ENCODE measurements around the gene RAD51B. TPM values are rescaled to one million over a fixed set of nuclear protein-coding genes. Genes with fewer than 3 reads are reported as not detected.

Gene RAD51B
- total and polyA plus RNA-seq, 2 of the 13 experiments (the other 11 are each of a cell fraction or from before 2014, with no cell fraction given) = 7.0 to 9.5 TPM

DNA sequence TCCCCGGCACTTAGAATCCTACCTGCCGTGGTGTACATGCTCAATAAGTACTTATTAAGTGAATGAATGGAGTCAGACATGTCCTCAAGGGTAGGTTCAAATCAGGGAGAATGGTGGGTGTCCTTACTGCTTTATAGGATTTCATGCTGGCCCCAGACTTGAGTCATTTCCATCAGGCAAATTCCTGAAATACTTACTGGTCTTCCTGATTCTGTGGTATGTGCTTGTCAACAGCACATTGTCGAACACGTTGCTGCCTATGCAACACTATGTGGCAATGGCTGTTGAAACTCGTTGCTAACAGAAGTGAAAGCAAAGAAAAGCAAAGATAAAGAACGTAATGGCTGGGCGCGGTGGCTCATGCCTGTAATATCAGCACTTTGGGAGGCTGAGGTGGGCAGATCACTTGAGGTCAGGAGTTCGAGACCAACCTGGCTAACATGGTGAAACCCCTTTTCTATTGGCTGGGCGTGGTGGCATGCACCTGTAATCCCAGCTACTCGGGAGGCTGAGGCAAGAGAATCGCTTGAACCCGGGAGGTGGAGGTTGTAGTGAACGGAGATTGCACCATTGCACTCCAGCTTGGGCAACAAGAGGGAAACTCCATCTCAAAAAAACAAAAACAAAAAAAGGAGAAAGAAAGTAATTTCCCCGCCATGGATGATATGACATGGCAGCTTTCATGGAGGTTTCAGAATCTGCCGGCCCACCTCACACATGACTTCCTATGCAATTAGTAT, 758.4 kb downstream of the RAD51B start (continued):
- TF ChIP-seq MYC (CRISPR knock-in tag; IDR thresholded peaks at IDR 0.05; ENCODE audit: borderline replicate concordance) (peak; percentile 67; the same call in 1 of the 2 replicates), ZFP1 (CRISPR knock-in tag; IDR thresholded peaks at IDR 0.05) (0 out of 2 replicates have a peak, but pooled peaks have one; percentile 41), ZSCAN12 (CRISPR knock-in tag; IDR thresholded peaks at IDR 0.05) (no peak), FOXP1 (IDR thresholded peaks at IDR 0.05) (peak; percentile 95), FOXP1 (CRISPR knock-in tag; IDR thresholded peaks at IDR 0.05) (peak; percentile 92), ZSCAN21 (CRISPR knock-in tag; IDR thresholded peaks at IDR 0.05; ENCODE audit: borderline replicate concordance) (0 out of 2 replicates have a peak, but pooled peaks have one; percentile 55), JUND (CRISPR knock-in tag; IDR thresholded peaks at IDR 0.05) (no peak), ZC3H13 (CRISPR knock-in tag; IDR thresholded peaks at IDR 0.05) (peak; percentile 30; the same call in 1 of the 2 replicates), RARA (CRISPR knock-in tag; IDR thresholded peaks at IDR 0.05) (peak; percentile 84), SP2 (CRISPR knock-in tag; IDR thresholded peaks at IDR 0.05) (no peak), ZNF776 (CRISPR knock-in tag; IDR thresholded peaks at IDR 0.05) (no peak), ADNP (CRISPR knock-in tag; IDR thresholded peaks at IDR 0.05) (peak; percentile 76; the same call in 1 of the 2 replicates), RFX3 (CRISPR knock-in tag; IDR thresholded peaks at IDR 0.05) (peak; percentile 40; the same call in 1 of the 2 replicates), SIX1 (CRISPR knock-in tag; IDR thresholded peaks at IDR 0.05; ENCODE audit: borderline replicate concordance) (no peak), DMAP1 (CRISPR knock-in tag; IDR thresholded peaks at IDR 0.05) (peak; percentile 66), ZNF251 (CRISPR knock-in tag; IDR thresholded peaks at IDR 0.05) (no peak), ZNF7 (CRISPR knock-in tag; IDR thresholded peaks at IDR 0.05) (no peak), IRF2 (CRISPR knock-in tag; IDR thresholded peaks at IDR 0.05) (peak; percentile 97), NFATC3 (CRISPR knock-in tag; IDR thresholded peaks at IDR 0.05) (0 out of 2 replicates have a peak, but pooled peaks have one; percentile 53), ZNF652 (CRISPR knock-in tag; IDR thresholded peaks at IDR 0.05; ENCODE audit: borderline replicate concordance, low read depth) (no peak; the same call in 1 of the 2 replicates), ASH2L (IDR thresholded peaks at IDR 0.05; ENCODE audit: insufficient read length, low read depth, low read length) (peak; percentile 9), MEIS2 (CRISPR knock-in tag; IDR thresholded peaks at IDR 0.05) (no peak), NCOA2 (CRISPR knock-in tag; IDR thresholded peaks at IDR 0.05) (peak; percentile 76)
- TF ChIP-seq, protein P1, sequence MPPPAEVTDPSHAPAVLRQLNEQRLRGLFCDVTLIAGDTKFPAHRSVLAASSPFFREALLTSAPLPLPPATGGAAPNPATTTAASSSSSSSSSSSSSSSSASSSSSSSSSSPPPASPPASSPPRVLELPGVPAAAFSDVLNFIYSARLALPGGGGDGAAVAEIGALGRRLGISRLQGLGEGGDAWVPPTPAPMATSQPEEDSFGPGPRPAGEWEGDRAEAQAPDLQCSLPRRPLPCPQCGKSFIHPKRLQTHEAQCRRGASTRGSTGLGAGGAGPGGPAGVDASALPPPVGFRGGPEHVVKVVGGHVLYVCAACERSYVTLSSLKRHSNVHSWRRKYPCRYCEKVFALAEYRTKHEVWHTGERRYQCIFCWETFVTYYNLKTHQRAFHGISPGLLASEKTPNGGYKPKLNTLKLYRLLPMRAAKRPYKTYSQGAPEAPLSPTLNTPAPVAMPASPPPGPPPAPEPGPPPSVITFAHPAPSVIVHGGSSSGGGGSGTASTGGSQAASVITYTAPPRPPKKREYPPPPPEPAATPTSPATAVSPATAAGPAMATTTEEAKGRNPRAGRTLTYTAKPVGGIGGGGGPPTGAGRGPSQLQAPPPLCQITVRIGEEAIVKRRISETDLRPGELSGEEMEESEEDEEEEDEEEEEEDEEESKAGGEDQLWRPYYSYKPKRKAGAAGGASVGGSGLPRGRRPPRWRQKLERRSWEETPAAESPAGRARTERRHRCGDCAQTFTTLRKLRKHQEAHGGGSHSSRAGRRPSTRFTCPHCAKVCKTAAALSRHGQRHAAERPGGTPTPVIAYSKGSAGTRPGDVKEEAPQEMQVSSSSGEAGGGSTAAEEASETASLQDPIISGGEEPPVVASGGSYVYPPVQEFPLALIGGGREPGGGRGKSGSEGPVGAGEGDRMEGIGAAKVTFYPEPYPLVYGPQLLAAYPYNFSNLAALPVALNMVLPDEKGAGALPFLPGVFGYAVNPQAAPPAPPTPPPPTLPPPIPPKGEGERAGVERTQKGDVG (CRISPR knock-in tag; IDR thresholded peaks at IDR 0.05; ENCODE audit: borderline replicate concordance) = no peak
- TF ChIP-seq, protein P2, sequence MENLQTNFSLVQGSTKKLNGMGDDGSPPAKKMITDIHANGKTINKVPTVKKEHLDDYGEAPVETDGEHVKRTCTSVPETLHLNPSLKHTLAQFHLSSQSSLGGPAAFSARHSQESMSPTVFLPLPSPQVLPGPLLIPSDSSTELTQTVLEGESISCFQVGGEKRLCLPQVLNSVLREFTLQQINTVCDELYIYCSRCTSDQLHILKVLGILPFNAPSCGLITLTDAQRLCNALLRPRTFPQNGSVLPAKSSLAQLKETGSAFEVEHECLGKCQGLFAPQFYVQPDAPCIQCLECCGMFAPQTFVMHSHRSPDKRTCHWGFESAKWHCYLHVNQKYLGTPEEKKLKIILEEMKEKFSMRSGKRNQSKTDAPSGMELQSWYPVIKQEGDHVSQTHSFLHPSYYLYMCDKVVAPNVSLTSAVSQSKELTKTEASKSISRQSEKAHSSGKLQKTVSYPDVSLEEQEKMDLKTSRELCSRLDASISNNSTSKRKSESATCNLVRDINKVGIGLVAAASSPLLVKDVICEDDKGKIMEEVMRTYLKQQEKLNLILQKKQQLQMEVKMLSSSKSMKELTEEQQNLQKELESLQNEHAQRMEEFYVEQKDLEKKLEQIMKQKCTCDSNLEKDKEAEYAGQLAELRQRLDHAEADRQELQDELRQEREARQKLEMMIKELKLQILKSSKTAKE (CRISPR knock-in tag; IDR thresholded peaks at IDR 0.05; ENCODE audit: borderline replicate concordance) = peak; percentile 60; the same call in 1 of the 2 replicates
- TF ChIP-seq, protein P3, sequence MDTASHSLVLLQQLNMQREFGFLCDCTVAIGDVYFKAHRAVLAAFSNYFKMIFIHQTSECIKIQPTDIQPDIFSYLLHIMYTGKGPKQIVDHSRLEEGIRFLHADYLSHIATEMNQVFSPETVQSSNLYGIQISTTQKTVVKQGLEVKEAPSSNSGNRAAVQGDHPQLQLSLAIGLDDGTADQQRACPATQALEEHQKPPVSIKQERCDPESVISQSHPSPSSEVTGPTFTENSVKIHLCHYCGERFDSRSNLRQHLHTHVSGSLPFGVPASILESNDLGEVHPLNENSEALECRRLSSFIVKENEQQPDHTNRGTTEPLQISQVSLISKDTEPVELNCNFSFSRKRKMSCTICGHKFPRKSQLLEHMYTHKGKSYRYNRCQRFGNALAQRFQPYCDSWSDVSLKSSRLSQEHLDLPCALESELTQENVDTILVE (CRISPR knock-in tag; IDR thresholded peaks at IDR 0.05) = peak; percentile 87

Data from HepG2 (cell line).